Hematopoietic multipotent progenitor cell treated with erythropoietin and hydrocortisone succinate and interleukin-3 and kit ligand, for 15 days (in vitro differentiated cells): Measurements from ENCODE around the gene BMPR1A.

ENCODE experiments used
- DNase-seq: peaks from one replicate; pipeline ENCODE4 v3.0.0-alpha.2; 2015; ENCODE audit warnings: low spot score

Gene BMPR1A

GRCh38 chr10:86802473-86803108 is 46.2 kb downstream of the BMPR1A start:
- DNase-seq: no peak

- DNase-seq: no peak
These were observed 46.7 kb downstream of the BMPR1A start for GRCh38 chr10:86803156-86803555.

- no peak for DNase-seq
These were observed 48.4 kb downstream of the BMPR1A start for GRCh38 chr10:86804805-86805204.

GRCh38 chr10:86813101-86813500 is 56.7 kb downstream of the BMPR1A start:
- no peak for DNase-seq

GRCh38 chr10:86813982-86814381 is 57.6 kb downstream of the BMPR1A start:
- no peak for DNase-seq

GRCh38 chr10:86815035-86815617 is 58.7 kb downstream of the BMPR1A start:
- DNase-seq: no peak

GRCh38 chr10:86815640-86816039 is 59.2 kb downstream of the BMPR1A start:
- DNase-seq: no peak

GRCh38 chr10:86817246-86817645 is 60.8 kb downstream of the BMPR1A start:
- DNase-seq: no peak

GRCh38 chr10:86819567-86819966 is 63.1 kb downstream of the BMPR1A start:
- no peak for DNase-seq

GRCh38 chr10:86820509-86820908 is 64.1 kb downstream of the BMPR1A start:
- no peak for DNase-seq

- no peak for DNase-seq
These were observed 65.1 kb downstream of the BMPR1A start for GRCh38 chr10:86821388-86821999.

- DNase-seq: no peak
These were observed 67.1 kb downstream of the BMPR1A start for GRCh38 chr10:86823565-86823964.

- no peak for DNase-seq
These were observed 67.7 kb downstream of the BMPR1A start for GRCh38 chr10:86824151-86824550.

- no peak for DNase-seq
These were observed 68.9 kb downstream of the BMPR1A start for GRCh38 chr10:86825366-86825765.

- DNase-seq: no peak
These were observed 71.2 kb downstream of the BMPR1A start for GRCh38 chr10:86827639-86828038.

- DNase-seq: no peak
These were observed 71.7 kb downstream of the BMPR1A start for GRCh38 chr10:86828145-86828544.

GRCh38 chr10:86829472-86829871 is 73.1 kb downstream of the BMPR1A start:
- no peak for DNase-seq

GRCh38 chr10:86830043-86830591 is 73.7 kb downstream of the BMPR1A start:
- no peak for DNase-seq

- no peak for DNase-seq
These were observed 77.5 kb downstream of the BMPR1A start for GRCh38 chr10:86833969-86834368.

- DNase-seq: no peak
These were observed 79.6 kb downstream of the BMPR1A start for GRCh38 chr10:86836044-86836443.

- no peak for DNase-seq
These were observed 81.2 kb downstream of the BMPR1A start for GRCh38 chr10:86837663-86838062.

- DNase-seq: no peak
These were observed 84.1 kb downstream of the BMPR1A start for GRCh38 chr10:86840498-86840897.

- no peak for DNase-seq
These were observed 89.7 kb downstream of the BMPR1A start for GRCh38 chr10:86846088-86846487.
